Sigmoid colon (tissue), 7 donors: ENCODE results near the gene PPP1R2C. TPM values are rescaled to one million over a fixed set of nuclear protein-coding genes. Genes with fewer than 3 reads are reported as not detected.

Source experiments
- DNase-seq: peaks from one replicate; pipeline ENCODE4 v3.0.0-alpha.2; 2019
- H3K27ac ChIP-seq, 4 donors: fragments of 200-600 bp; sonication (generic); one replicate each; pipeline ENCODE4 v1.5.1; 2016 to 2019; ENCODE audit warnings: mild to moderate bottlenecking in 1 of 4
- H3K27me3 ChIP-seq, 3 donors: fragments of 200-600 bp; sonication (generic); one replicate each; pipeline ENCODE4 v1.5.1; 2019; ENCODE audit warnings: mild to moderate bottlenecking in 1 of 3
- H3K36me3 ChIP-seq, 4 donors: fragments of 200-600 bp; sonication (generic); one replicate each; pipeline ENCODE4 v1.5.1; 2016 to 2019
- H3K4me1 ChIP-seq, 4 donors: fragments of 200-600 bp; sonication (generic); one replicate each; pipeline ENCODE4 v1.5.1; 2017 to 2019
- H3K4me3 ChIP-seq, 4 donors: fragments of 200-600 bp; sonication (generic); one replicate each; pipeline ENCODE4 v1.5.1; 2017 to 2019; ENCODE audit warnings: mild to moderate bottlenecking in 2 of 4, moderate library complexity in 1 of 4
- H3K9me3 ChIP-seq, 4 donors: fragments of 200-600 bp in 3 of 4; sonication (generic) in 3 of 4; one replicate each; pipeline versions ENCODE4 v1.5.1 to v1.6.1; 2013 to 2019
- CTCF ChIP-seq, 4 experiments: fragments of 450-650 bp in 3 of 4; fragments of 200-600 bp in 1 of 4; IDR thresholded peaks; one replicate each; pipeline ENCODE4 v1.5.1; 2016 to 2019; ENCODE audit warnings: antibody characterized with exemption in 4 of 4, mild to moderate bottlenecking in 3 of 4, moderate library complexity in 2 of 4
- EP300 ChIP-seq, 4 donors: sonication (generic); formaldehyde crosslinking; IDR thresholded peaks; one replicate each; pipeline ENCODE4 v1.6.1; 2017; ENCODE audit warnings: antibody characterized with exemption in 4 of 4
- POLR2A ChIP-seq, 2 donors: fragments of 450-650 bp; IDR thresholded peaks; one replicate each; pipeline ENCODE4 v1.6.1; 2016; ENCODE audit warnings: antibody characterized with exemption in 2 of 2, mild to moderate bottlenecking in 2 of 2, moderate library complexity in 2 of 2
- POLR2AphosphoS5 ChIP-seq, 4 donors: sonication (generic); formaldehyde crosslinking; IDR thresholded peaks; one replicate each; pipeline ENCODE4 v1.6.1; 2017; ENCODE audit warnings: antibody characterized with exemption in 4 of 4
- WGBS, 2 donors: extraction: QIAGEN DNeasy Blood & Tissue Kit; methylation state at CpG; one replicate each; pipeline ENCODE4 v1.1.7; 2013; 5-methylcytosine and 5-hydroxymethylcytosine counted together
- intact Hi-C: fragments of 100-400 bp; cut with DNase I; formaldehyde crosslinking; loops from one replicate; pipeline ENCODE4 v1.15.1; 2023
- polyA plus RNA-seq, 3 donors: library from polyadenylated mRNA; stranded (reverse); fragments of 200-250 nt; gene quantifications; one replicate each; pipeline ENCODE4 v1.2.3, GENCODE V29; 2013
- total RNA-seq, 4 donors: library from RNA; depleted of rRNA; stranded (reverse); fragments of >200 nt; gene quantifications; one replicate each; pipeline ENCODE4 v1.1.0, GENCODE V29; 2016
- donor health status: healthy with polysubstance abuse.
- donor health status: Bipolar disorder and iron deficiency.
- donor health status: healthy.

The PPP1R2C gene
- total and polyA plus RNA-seq, 7 donors: not detected

DNA sequence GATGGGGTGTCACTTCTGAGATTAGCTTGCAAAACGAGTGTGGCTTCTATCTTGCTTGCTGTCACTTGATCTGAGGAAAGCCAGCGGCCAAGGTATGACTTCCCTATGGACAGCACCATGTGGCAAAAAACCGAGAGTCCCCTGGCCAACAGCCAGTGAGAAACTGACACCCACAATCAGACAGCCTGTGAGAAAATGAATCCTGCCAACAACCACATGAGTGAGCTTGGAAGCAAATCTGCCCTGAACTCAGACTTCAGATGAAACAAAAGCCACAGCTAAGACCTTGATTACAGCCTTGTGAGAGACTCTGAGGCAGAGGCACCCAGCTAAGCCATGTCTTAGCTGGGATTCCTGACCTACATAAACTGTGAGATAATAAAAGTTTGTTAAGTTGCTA is 45.5 kb downstream of the PPP1R2C start:
- no peak overlapping the region for H3K27ac ChIP-seq
- H3K9me3 ChIP-seq: no peaks in the 10 kb centered on the region
- H3K27me3 ChIP-seq: no peaks in the 10 kb centered on the region
- TF ChIP-seq EP300 (IDR thresholded peaks at IDR 0.05) (no peak), POLR2AphosphoS5 (IDR thresholded peaks at IDR 0.05) (no peak), POLR2A (IDR thresholded peaks at IDR 0.05) (no peak), CTCF (IDR thresholded peaks at IDR 0.05) (no peak)
- no peak for DNase-seq
- H3K36me3 ChIP-seq: no peaks in the 10 kb centered on the region
- H3K4me3 ChIP-seq: no peak overlapping the region
- H3K4me1 ChIP-seq: no peaks in the 10 kb centered on the region
- 80 to 81% methylated on average over 3 of the region's 3 CpGs for WGBS, 2 donors
- intact Hi-C loops: no loop called here
